Activated CD4-positive, alpha-beta T cell treated with anti-CD3 and anti-CD28 coated beads, Interleukin-2, amount 10 ng/mL, durations not matched to agents 7 days and 5 days (primary cell): ENCODE results near the gene ZNF32. TPM values are rescaled to one million over a fixed set of nuclear protein-coding genes. Genes with fewer than 3 reads are reported as not detected.

Experiments
- CTCF ChIA-PET: fragments of 350-600 bp; sonication (Branson Sonifier 250); formaldehyde crosslinking; loops from one replicate; lab custom pipeline; 2021; ENCODE audit warnings: antibody characterized with exemption; lab: Charles Lee
- POLR2A ChIA-PET: fragments of 350-600 bp; sonication (Branson Sonifier 250); formaldehyde crosslinking; loops from one replicate; lab custom pipeline; 2021; ENCODE audit warnings: antibody characterized with exemption; lab: Charles Lee
- DNase-seq: peaks from one replicate; pipeline ENCODE4 v3.0.0-alpha.2; 2020
- H3K27ac Mint-ChIP-seq: one replicate; pipeline ENCODE4 v1.8.0; 2021; ENCODE audit warnings: mild to moderate bottlenecking, moderate library complexity, mixed read lengths
- H3K27me3 Mint-ChIP-seq: one replicate; pipeline ENCODE4 v1.8.0; 2021; ENCODE audit warnings: mixed read lengths
- H3K36me3 Mint-ChIP-seq: one replicate; pipeline ENCODE4 v1.8.0; 2021; ENCODE audit warnings: low read depth, mixed read lengths
- H3K4me1 Mint-ChIP-seq: one replicate; pipeline ENCODE4 v1.8.0; 2021; ENCODE audit warnings: mixed read lengths
- H3K4me3 Mint-ChIP-seq: one replicate; pipeline ENCODE4 v1.8.0; 2021; ENCODE audit warnings: mild to moderate bottlenecking, moderate library complexity, mixed read lengths
- H3K9me3 Mint-ChIP-seq: one replicate; pipeline ENCODE4 v1.8.0; 2021; ENCODE audit warnings: mixed read lengths
- total RNA-seq, 2 experiments: library from RNA; stranded (reverse); gene quantifications; one replicate each; pipeline ENCODE4 v1.2.3, GENCODE V29; 2021

ZNF32 gene
- total RNA-seq, 2 experiments from 2014 or later = 18.0 to 19.0 TPM

DNA sequence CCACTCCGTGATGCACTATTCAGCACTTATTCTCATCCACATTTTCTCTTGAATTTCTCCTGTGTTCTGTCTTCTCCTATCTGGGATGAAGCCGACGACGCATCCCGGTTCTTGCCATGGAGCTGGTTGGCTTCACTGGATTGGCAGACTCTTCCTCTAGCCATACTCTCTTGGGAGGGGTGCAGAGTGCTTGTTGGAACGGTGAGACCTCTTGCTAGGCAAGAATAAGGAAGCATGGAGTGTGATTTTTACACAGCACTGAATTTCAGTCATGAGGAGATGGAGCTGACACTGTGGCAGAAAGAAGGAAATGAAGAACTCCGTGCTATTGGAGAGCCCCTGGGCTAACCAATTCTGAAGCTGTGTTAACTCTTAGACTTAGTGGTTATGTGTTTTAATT is 28.2 kb upstream of the ZNF32 start:
- no peak overlapping the region for H3K27ac Mint-ChIP-seq
- no peak overlapping the region for H3K4me3 Mint-ChIP-seq
- no peaks in the 10 kb centered on the region for H3K4me1 Mint-ChIP-seq
- DNase-seq = no peak
- H3K27me3 Mint-ChIP-seq = peaks cover 13% of the 10 kb centered on the region
- ChIA-PET CTCF (no interaction called here), POLR2A (no interaction called here)
- H3K36me3 Mint-ChIP-seq = no peaks in the 10 kb centered on the region
- H3K9me3 Mint-ChIP-seq = no peaks in the 10 kb centered on the region

DNA sequence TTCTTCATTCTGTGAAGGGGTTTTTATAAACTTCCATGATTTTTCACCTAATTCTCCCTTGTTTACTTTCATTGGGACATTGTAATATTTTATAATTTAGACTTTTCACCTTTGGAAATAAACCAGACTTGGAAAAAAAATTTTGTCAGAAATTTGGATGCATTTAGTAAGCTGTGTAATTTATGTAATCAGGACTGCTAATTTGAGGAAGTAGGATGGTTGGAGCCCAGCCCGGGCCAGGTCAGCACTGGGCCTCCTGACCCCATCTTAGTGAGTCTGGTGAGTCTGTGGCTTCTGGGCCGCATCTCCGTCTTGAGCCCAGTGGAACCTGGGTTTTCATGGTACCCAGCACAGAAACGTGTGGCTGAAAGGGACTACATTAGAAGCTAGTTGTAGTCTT is 27.6 kb upstream of the ZNF32 start:
- H3K27me3 Mint-ChIP-seq = peaks cover 10% of the 10 kb centered on the region
- CTCF ChIA-PET = no interaction called here
- H3K4me3 Mint-ChIP-seq = no peak overlapping the region
- no peaks in the 10 kb centered on the region for H3K9me3 Mint-ChIP-seq
- H3K4me1 Mint-ChIP-seq = no peaks in the 10 kb centered on the region
- no peak overlapping the region for H3K27ac Mint-ChIP-seq
- POLR2A ChIA-PET = no interaction called here
- no peak for DNase-seq
- no peaks in the 10 kb centered on the region for H3K36me3 Mint-ChIP-seq

DNA sequence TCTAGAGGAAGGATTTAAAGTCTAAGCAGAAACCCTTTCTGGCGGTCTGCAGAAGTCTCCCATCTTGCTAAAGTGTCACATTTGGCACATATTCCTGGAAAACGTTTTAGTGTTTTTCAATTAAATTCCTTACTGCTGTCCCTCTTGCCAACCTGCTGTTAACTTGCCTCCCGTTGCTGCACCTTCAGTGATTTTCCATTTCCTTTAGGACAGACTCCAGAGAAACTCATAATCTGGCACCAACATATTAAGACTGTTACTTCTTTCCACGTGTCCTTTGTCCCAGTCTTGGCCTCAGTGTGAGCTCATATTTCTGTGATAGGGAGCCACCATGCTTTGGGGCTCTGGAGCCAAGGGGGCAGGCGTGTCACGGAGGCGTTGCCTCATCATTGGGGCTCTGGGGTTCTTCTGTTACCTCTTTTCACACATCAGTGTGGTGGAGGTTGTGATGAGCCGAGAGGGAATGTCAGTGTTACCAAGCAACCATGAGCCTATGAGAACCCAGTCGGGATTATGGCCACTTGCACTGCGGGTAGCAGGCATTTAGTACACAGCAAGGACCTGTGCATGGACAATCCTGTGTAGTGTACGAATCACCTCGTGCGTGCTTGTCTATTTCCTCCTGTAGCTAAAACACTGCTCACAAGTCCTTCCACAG is 26.0 kb upstream of the ZNF32 start:
- H3K4me3 Mint-ChIP-seq = no peak overlapping the region
- DNase-seq = no peak
- no peak overlapping the region for H3K27ac Mint-ChIP-seq
- no peaks in the 10 kb centered on the region for H3K9me3 Mint-ChIP-seq
- CTCF ChIA-PET = no interaction called here
- POLR2A ChIA-PET = no interaction called here
- no peaks in the 10 kb centered on the region for H3K4me1 Mint-ChIP-seq
- H3K36me3 Mint-ChIP-seq = no peaks in the 10 kb centered on the region
- peaks cover 12% of the 10 kb centered on the region for H3K27me3 Mint-ChIP-seq

DNA sequence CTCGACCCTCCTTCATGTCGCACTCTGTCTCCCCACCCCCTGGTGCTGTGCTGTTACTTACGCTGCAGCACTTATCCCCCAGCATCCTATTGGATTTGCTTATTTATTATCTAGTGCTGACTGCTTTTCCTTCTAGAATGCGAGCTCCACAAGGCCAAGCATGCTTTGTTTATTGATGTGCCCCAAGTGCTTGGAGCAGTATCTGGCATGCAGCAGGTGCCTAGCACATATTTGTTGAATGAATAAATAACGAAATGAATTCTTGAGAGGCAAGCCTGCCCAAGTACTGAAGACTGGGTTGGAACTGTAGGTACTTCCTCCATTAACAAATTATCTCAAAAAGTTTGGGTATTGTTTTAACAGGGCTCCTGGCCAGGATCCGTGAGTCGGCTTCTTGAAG is 24.8 kb upstream of the ZNF32 start:
- no peak for DNase-seq
- H3K9me3 Mint-ChIP-seq = no peaks in the 10 kb centered on the region
- ChIA-PET CTCF (interaction anchor here (1.3 to 1.4 kb wide), 2 partner anchors 9 to 12 kb away, joined by 4 read pairs; no protein-coding TSS in a partner anchor), POLR2A (interaction anchor here (0.6 kb wide), 1 partner anchor 431 kb away, joined by 4 read pairs; no protein-coding TSS in a partner anchor)
- no peak overlapping the region for H3K4me3 Mint-ChIP-seq
- no peaks in the 10 kb centered on the region for H3K36me3 Mint-ChIP-seq
- peaks cover 13% of the 10 kb centered on the region for H3K27me3 Mint-ChIP-seq
- H3K4me1 Mint-ChIP-seq = no peaks in the 10 kb centered on the region
- H3K27ac Mint-ChIP-seq = no peak overlapping the region

DNA sequence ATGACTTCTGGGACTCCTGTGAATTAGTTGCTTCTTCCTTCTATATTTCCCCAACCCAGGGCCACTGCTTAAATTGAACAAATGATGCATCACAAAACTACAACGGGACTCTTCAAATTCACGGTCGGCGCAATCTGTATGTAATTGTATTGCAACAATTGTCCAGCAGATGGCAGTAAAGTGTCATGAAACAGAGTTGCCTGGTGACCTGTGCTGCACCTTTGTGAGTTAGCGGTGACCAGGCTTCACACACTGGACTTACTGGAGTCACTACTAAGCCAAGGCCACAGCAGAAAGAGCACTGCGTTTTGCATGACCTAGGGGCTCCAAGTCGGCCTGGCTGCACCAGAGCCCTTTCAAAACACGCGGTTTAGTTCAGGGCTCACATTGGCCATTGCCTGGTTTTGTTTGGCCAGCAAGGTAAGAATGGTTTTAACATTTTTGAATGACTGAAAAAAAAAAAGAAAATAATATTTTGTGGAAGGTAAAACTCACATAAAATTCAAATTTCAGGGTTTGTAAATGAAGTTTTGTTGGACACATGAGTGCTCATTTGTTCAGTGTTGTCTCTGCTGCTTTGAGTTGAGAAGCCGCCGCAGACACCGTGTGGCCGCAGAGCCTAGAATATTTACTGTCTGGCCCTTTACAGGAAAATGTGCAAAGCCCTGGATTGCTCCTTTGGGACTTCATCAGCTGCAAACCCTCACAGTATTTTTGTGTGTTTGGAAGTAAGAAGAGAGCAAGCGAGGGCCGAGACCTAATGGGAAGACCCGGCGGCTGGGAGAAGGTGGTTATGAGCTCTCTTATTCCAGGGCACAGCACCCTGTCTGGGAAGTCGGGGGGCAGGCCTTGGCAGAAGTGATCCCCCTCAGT is 23.2 kb upstream of the ZNF32 start:
- no peaks in the 10 kb centered on the region for H3K9me3 Mint-ChIP-seq
- H3K36me3 Mint-ChIP-seq = no peaks in the 10 kb centered on the region
- ChIA-PET POLR2A (no interaction called here), CTCF (interaction anchor here (0.8 to 1.4 kb wide), 4 partner anchors 10 to 714 kb away, joined by 3 to 4 read pairs (median 4); no protein-coding TSS in a partner anchor)
- peaks cover 1% of the 10 kb centered on the region for H3K4me1 Mint-ChIP-seq
- H3K27me3 Mint-ChIP-seq = peaks cover 22% of the 10 kb centered on the region
- no peak overlapping the region for H3K4me3 Mint-ChIP-seq
- peak; percentile 65 for DNase-seq
- H3K27ac Mint-ChIP-seq = no peak overlapping the region

DNA sequence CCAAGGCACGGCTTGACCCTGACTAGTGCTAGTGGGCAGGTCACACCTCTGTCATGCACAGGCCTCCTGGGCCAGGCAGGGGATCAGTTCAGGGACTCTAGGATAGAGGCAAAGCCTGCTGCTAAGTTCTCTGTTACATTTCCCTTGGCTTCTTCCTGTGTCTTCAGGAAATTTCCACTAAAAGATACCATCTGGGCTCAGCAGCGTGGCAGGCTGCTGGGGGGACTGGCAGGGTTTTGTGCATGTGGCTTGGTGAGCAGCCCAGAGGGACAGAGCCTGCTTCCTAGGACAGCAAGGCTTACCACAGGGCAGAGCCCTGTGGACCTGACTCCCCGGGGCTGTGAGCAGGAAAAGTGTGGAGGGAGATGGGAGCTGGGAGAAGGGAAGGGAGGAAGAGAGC is 20.7 kb upstream of the ZNF32 start:
- ChIA-PET POLR2A (no interaction called here), CTCF (interaction anchor here (1.0 to 1.3 kb wide), 2 partner anchors 14 to 685 kb away, joined by 3 read pairs; no protein-coding TSS in a partner anchor)
- Mint-ChIP-seq H3K9me3 (no peaks in the 10 kb centered on the region), H3K27ac (no peak overlapping the region), H3K27me3 (peaks cover 27% of the 10 kb centered on the region), H3K4me3 (no peak overlapping the region), H3K4me1 (peaks cover 4% of the 10 kb centered on the region), H3K36me3 (no peaks in the 10 kb centered on the region)
- no peak for DNase-seq

DNA sequence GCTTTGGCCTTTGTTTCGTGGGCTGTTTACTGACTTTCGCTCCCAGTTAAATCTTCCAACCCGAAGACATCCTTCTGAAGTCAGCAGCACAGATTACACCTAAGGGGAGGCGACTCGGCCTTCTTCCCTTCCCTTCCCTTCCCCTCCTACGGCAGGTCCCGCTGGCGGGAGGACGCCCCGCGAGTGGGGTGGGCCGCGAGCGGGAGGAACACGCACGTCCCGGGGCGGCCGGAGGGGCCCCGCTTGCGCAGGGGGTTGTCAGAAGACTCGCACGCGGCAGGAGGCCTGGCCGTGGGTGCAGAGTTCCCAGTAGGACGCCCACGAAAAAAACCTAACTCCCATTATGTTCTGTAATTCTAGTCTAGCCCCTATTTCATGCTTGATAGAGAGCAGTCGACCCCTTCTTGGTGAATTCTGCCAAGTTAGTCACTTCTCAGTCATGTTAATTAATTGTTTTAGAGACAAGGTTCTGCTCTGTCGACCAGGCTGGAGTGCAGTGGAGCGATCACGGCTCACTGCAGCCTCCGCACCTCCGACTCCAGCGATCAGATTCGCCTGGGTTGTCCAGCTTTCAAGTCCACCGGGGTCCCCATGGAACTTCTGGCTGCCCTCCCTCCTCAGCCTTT is 19.2 kb upstream of the ZNF32 start:
- ChIA-PET CTCF (interaction anchor here (1.0 kb wide), 1 partner anchor 16 kb away, joined by 3 read pairs; no protein-coding TSS in a partner anchor), POLR2A (no interaction called here)
- no peaks in the 10 kb centered on the region for H3K36me3 Mint-ChIP-seq
- H3K27ac Mint-ChIP-seq = no peak overlapping the region
- H3K4me3 Mint-ChIP-seq = no peak overlapping the region
- no peaks in the 10 kb centered on the region for H3K9me3 Mint-ChIP-seq
- H3K27me3 Mint-ChIP-seq = peaks cover 31% of the 10 kb centered on the region
- DNase-seq = no peak
- H3K4me1 Mint-ChIP-seq = peaks cover 4% of the 10 kb centered on the region

DNA sequence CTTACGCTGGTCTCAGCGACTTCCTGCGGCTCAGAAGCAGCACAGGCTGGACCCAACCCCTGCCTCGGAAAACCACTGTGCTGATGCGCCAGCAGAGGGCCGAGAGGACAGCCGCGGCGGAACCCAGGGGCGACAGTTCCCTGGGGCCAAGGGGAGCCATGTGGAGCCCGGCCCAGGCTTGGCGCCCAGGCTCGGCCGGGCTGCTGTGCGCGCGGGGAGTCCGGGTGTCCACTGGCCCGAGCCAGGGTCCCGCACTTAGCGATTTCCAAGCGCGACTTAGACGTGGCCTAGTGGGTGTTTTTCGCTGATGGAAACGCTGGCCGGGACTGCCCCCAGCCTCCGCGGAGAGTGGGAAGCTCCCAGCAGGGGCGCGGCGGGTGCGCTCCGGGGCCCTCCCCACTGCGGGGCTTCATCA is 18.6 kb upstream of the ZNF32 start:
- Mint-ChIP-seq H3K4me1 (peaks cover 4% of the 10 kb centered on the region), H3K4me3 (no peak overlapping the region), H3K27me3 (peaks cover 31% of the 10 kb centered on the region), H3K9me3 (no peaks in the 10 kb centered on the region), H3K36me3 (no peaks in the 10 kb centered on the region), H3K27ac (no peak overlapping the region)
- DNase-seq = no peak
- POLR2A ChIA-PET = no interaction called here
- CTCF ChIA-PET = no interaction called here

DNA sequence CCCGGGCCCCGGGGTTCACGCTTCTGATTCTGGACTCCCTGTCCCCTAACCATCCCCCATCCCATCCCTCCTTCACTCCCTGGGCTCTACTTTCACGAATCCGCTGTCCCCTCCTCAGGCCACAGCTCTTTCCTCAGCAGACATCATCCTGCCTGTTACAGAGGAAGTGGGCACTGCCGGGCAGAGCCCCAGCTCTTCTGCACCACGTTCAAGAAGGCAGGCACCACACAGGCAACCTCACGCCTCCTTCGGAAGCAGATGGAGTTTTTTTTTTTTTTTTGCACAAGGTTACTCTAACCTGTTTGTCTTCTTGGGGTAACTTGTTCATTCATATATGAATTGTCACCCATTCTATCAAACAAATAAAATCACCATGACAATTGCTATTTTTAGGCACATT is 17.9 kb upstream of the ZNF32 start:
- CTCF ChIA-PET = interaction anchor here (0.8 kb wide), 1 partner anchor 19 kb away, joined by 6 read pairs; no protein-coding TSS in a partner anchor
- Mint-ChIP-seq H3K4me1 (peaks cover 4% of the 10 kb centered on the region), H3K36me3 (no peaks in the 10 kb centered on the region), H3K4me3 (no peak overlapping the region), H3K9me3 (no peaks in the 10 kb centered on the region), H3K27ac (no peak overlapping the region), H3K27me3 (peaks cover 30% of the 10 kb centered on the region)
- no peak for DNase-seq
- POLR2A ChIA-PET = no interaction called here

DNA sequence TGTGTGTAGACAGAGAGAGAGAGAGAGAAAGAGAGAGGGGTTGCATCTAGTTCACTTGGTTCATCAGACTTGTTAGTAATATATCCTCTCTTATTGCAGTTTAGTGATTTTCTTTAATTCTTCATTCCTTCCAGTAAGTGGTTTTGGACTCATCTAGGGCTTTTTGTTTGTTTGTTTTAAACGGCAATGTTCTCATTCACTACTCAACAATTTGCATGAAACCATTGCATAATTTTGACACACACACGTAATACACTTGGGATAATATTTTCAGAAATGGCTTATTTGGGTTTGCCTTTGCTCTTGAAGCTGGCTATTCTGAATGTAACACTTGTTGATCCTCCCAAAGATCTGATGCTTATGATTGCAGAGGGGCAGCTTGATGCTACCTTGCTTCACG is 16.4 kb upstream of the ZNF32 start:
- Mint-ChIP-seq H3K9me3 (no peaks in the 10 kb centered on the region), H3K36me3 (no peaks in the 10 kb centered on the region), H3K4me3 (no peak overlapping the region), H3K27ac (no peak overlapping the region), H3K27me3 (peaks cover 30% of the 10 kb centered on the region), H3K4me1 (peaks cover 4% of the 10 kb centered on the region)
- ChIA-PET CTCF (interaction anchor here (0.8 kb wide), 1 partner anchor 21 kb away, joined by 3 read pairs; no protein-coding TSS in a partner anchor), POLR2A (no interaction called here)
- no peak for DNase-seq

DNA sequence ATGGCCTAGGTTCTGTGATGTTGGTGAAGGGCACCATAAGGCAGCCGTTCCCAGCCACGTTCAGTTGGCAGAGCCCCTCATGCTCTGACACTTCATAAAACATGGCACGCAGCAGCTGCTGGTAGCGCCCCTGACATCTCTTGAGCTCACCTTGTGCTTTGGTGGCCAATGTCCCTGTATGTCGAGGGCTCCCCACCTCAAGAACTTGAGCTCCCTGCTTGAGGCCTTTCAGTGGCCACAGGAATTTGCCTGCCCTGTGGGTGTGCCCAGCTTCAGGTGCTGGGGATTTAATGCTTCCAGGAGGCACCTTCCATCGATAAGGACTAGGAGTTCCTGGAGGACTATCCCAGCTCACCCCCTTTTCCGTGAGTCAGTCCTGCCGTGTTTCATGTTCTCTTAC is 9.5 kb upstream of the ZNF32 start:
- POLR2A ChIA-PET = no interaction called here
- H3K27ac Mint-ChIP-seq = no peak overlapping the region
- H3K4me3 Mint-ChIP-seq = no peak overlapping the region
- H3K4me1 Mint-ChIP-seq = no peaks in the 10 kb centered on the region
- DNase-seq = no peak
- H3K9me3 Mint-ChIP-seq = no peaks in the 10 kb centered on the region
- peaks cover 8% of the 10 kb centered on the region for H3K27me3 Mint-ChIP-seq
- CTCF ChIA-PET = interaction anchor here (0.8 kb wide), 1 partner anchor 32 kb away, joined by 3 read pairs; no protein-coding TSS in a partner anchor
- H3K36me3 Mint-ChIP-seq = no peaks in the 10 kb centered on the region

DNA sequence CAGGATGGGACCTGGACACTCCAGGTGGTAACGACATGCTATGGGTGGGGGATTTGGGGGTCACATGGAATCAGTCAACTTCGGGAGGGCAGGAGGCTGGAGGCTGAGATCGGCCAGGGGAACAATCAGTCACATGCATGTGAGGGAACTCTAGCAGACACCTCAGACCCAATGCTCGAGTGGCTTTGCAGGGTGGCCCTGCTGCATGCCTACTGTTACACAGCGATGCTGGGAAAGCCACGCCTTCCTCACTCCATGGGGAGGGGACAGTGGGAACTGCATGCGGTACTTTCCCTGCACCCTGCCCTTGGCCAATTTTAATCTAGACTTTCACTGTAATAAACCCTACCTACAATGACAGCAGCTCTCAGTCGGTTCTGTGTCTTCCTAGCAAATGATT is 6.6 kb upstream of the ZNF32 start:
- Mint-ChIP-seq H3K4me3 (no peak overlapping the region), H3K36me3 (no peaks in the 10 kb centered on the region), H3K9me3 (peaks cover 3% of the 10 kb centered on the region), H3K27me3 (peaks cover 9% of the 10 kb centered on the region), H3K27ac (no peak overlapping the region), H3K4me1 (no peaks in the 10 kb centered on the region)
- CTCF ChIA-PET = interaction anchor here (1.5 kb wide), 1 partner anchor 14 kb away, joined by 3 read pairs; no protein-coding TSS in a partner anchor
- POLR2A ChIA-PET = no interaction called here
- DNase-seq = no peak
